Neural progenitor cell (in vitro differentiated cells): Measurements from ENCODE around the gene FBXW4.

Source experiments
- EZH2 ChIP-seq: fragments of 200-600 bp; sonication (generic); IDR thresholded peaks from 2 replicates; pipeline ENCODE4 v1.6.1; 2017; ENCODE audit warnings: antibody characterized with exemption, mild to moderate bottlenecking, moderate library complexity
- TF ChIP-seq, protein P1 (sequence below): fragments of 200-600 bp; sonication (generic); IDR thresholded peaks from 2 replicates; pipeline ENCODE4 v1.5.1; 2017; ENCODE audit warnings: antibody characterized with exemption, mild to moderate bottlenecking

GRCh38 chr10:101597091-101597900 is 97.7 kb downstream of the FBXW4 start:
- TF ChIP-seq EZH2: no peak
- TF ChIP-seq, protein P1, sequence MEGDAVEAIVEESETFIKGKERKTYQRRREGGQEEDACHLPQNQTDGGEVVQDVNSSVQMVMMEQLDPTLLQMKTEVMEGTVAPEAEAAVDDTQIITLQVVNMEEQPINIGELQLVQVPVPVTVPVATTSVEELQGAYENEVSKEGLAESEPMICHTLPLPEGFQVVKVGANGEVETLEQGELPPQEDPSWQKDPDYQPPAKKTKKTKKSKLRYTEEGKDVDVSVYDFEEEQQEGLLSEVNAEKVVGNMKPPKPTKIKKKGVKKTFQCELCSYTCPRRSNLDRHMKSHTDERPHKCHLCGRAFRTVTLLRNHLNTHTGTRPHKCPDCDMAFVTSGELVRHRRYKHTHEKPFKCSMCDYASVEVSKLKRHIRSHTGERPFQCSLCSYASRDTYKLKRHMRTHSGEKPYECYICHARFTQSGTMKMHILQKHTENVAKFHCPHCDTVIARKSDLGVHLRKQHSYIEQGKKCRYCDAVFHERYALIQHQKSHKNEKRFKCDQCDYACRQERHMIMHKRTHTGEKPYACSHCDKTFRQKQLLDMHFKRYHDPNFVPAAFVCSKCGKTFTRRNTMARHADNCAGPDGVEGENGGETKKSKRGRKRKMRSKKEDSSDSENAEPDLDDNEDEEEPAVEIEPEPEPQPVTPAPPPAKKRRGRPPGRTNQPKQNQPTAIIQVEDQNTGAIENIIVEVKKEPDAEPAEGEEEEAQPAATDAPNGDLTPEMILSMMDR: no peak
